HCT116 (cell line): ENCODE measurements around the gene RAPSN. TPM values are rescaled to one million over a fixed set of nuclear protein-coding genes. Genes with fewer than 3 reads are reported as not detected.

Source experiments
- ATAC-seq: fragments of 200-7000 bp; cut with Tn5 transposase; 2 replicates; pipeline ENCODE4 v1.9.1; 2020; ENCODE audit warnings: mild to moderate bottlenecking, moderate library complexity
- BruUV-seq: library from RNA; stranded (reverse); fragments of 400-500 nt; replicated peaks from 2 replicates; lab custom pipeline; 2021; lab: Mats Ljungman, UMichigan
- CTCF ChIA-PET: fragments of 300-600 bp; sonication (Branson Sonifier 250); formaldehyde crosslinking; loops from one replicate; lab custom pipeline; 2021; ENCODE audit warnings: antibody characterized with exemption; lab: Charles Lee
- POLR2A ChIA-PET: fragments of 300-600, 350-600 bp; sonication (Branson Sonifier 250); formaldehyde crosslinking; loops from one replicate; lab custom pipeline; 2021; ENCODE audit warnings: antibody characterized with exemption; lab: Charles Lee
- RAD21 ChIA-PET, 2 experiments: fragments of 300-600 bp; sonication (Branson Sonifier 250); formaldehyde crosslinking; loops; one replicate each; lab custom pipeline; 2023; ENCODE audit warnings: low total read pairs in 2 of 2; ENCODE audit not compliant: uncharacterized antibody in 2 of 2, unreplicated experiment in 2 of 2, low non-redundant PET in 1 of 2; lab: Charles Lee
- DNase-seq: peaks from one replicate; pipeline ENCODE4 v3.0.0-alpha.2; 2010; ENCODE audit warnings: low read depth, low spot score
- H2AFZ ChIP-seq: fragments of 200-600 bp; shearing (Covaris generic), sonication (generic); 2 replicates; pipeline ENCODE4 v1.6.1; 2017; ENCODE audit warnings: low read depth, mixed run types, mixed read lengths, antibody characterized with exemption, low read length; ENCODE audit not compliant: poor library complexity, severe bottlenecking
- H3K27ac ChIP-seq: 2 replicates; pipeline ENCODE4 v1.5.1; 2012; ENCODE audit warnings: low read depth, low read length
- H3K27me3 ChIP-seq: fragments of 200-600 bp; sonication (generic); 2 replicates; pipeline ENCODE4 v1.6.1; 2016; ENCODE audit warnings: mixed run types, low read length, mixed read lengths; ENCODE audit not compliant: insufficient read depth
- H3K36me3 ChIP-seq, 2 experiments: fragments of 200-500 bp in 1 of 2; fragments of 200-600 bp in 1 of 2; sonication (Bioruptor generic) in 1 of 2; sonication (generic) in 1 of 2; 2 replicates each; pipeline versions ENCODE4 v1.5.1 to v1.6.1; 2014 to 2016; ENCODE audit warnings: low read length in 2 of 2, inconsistent platforms in 1 of 2, mixed read lengths in 1 of 2, mixed run types in 1 of 2; ENCODE audit not compliant: insufficient read depth in 2 of 2, control insufficient read depth in 1 of 2
- H3K4me1 ChIP-seq, 2 experiments: fragments of 200-600 bp in 1 of 2; sonication (generic) in 1 of 2; 2 replicates each; pipeline versions ENCODE4 v1.5.1 to v1.6.1; 2012 to 2017; ENCODE audit warnings: low read length in 2 of 2, inconsistent platforms in 1 of 2, mild to moderate bottlenecking in 1 of 2, mixed read lengths in 1 of 2, mixed run types in 1 of 2, moderate library complexity in 1 of 2; ENCODE audit not compliant: insufficient read depth in 2 of 2, control insufficient read depth in 1 of 2
- H3K4me2 ChIP-seq: fragments of 200-600 bp; sonication (generic); 2 replicates; pipeline ENCODE4 v1.6.1; 2017; ENCODE audit warnings: mixed run types, low read length, mixed read lengths
- H3K4me3 ChIP-seq, 2 experiments: fragments of 200-600 bp in 1 of 2; sonication (generic) in 1 of 2; replicated peaks in 1 of 2; 2 replicates each; pipeline ENCODE4 v1.5.1; 2011 to 2016; ENCODE audit warnings: low read length in 2 of 2, control low read depth in 1 of 2, low read depth in 1 of 2, mild to moderate bottlenecking in 1 of 2, mixed read lengths in 1 of 2, mixed run types in 1 of 2
- H3K79me2 ChIP-seq: fragments of 200-600 bp; sonication (generic); 2 replicates; pipeline ENCODE4 v1.6.1; 2017; ENCODE audit warnings: mild to moderate bottlenecking, mixed run types, low read length, moderate library complexity, mixed read lengths; ENCODE audit not compliant: insufficient read depth
- H3K9ac ChIP-seq: fragments of 200-600 bp; sonication (generic); 2 replicates; pipeline ENCODE4 v1.6.1; 2016; ENCODE audit warnings: low read length, mixed read lengths
- H3K9me2 ChIP-seq: fragments of 200-600 bp; sonication (generic), shearing (Covaris generic); 2 replicates; pipeline ENCODE4 v1.6.1; 2017; ENCODE audit warnings: mixed run types, mild to moderate bottlenecking, moderate library complexity; ENCODE audit not compliant: insufficient read depth
- H3K9me3 ChIP-seq, 2 experiments: fragments of 200-500 bp in 1 of 2; fragments of 200-600 bp in 1 of 2; sonication (Bioruptor generic) in 1 of 2; sonication (generic) in 1 of 2; 2 replicates each; pipeline ENCODE4 v1.6.1; 2014 to 2017; ENCODE audit warnings: low read length in 2 of 2, mixed read lengths in 2 of 2, inconsistent platforms in 1 of 2, low read depth in 1 of 2, mild to moderate bottlenecking in 1 of 2, mixed run types in 1 of 2, moderate library complexity in 1 of 2; ENCODE audit not compliant: control insufficient read depth in 1 of 2, insufficient read depth in 1 of 2
- H4K20me1 ChIP-seq: fragments of 200-600 bp; sonication (generic), shearing (Covaris generic); 2 replicates; pipeline ENCODE4 v1.6.1; 2017; ENCODE audit warnings: mixed run types, mild to moderate bottlenecking, moderate library complexity; ENCODE audit not compliant: insufficient read depth
- CBX3 ChIP-seq: IDR thresholded peaks from 2 replicates; pipeline ENCODE4 v1.6.1; 2012; ENCODE audit warnings: low read depth
- EGR1 ChIP-seq: IDR thresholded peaks from 2 replicates; pipeline ENCODE4 v1.6.1; 2012; ENCODE audit warnings: low read depth
- ELF1 ChIP-seq: IDR thresholded peaks from 2 replicates; pipeline ENCODE4 v1.6.1; 2012; ENCODE audit warnings: low read depth, borderline replicate concordance
- EZH2 ChIP-seq: fragments of 200-600 bp; sonication (generic); IDR thresholded peaks from 2 replicates; pipeline ENCODE4 v1.6.1; 2017; ENCODE audit warnings: antibody characterized with exemption, mixed run types
- EZH2phosphoT487 ChIP-seq: fragments of 200-600 bp; IDR thresholded peaks from 2 replicates; pipeline ENCODE4 v1.6.1; 2018; ENCODE audit warnings: antibody characterized with exemption, borderline replicate concordance
- FOSL1 ChIP-seq: IDR thresholded peaks from 2 replicates; pipeline ENCODE4 v1.6.1; 2012; ENCODE audit warnings: low read depth
- POLR2A ChIP-seq: IDR thresholded peaks from 2 replicates; pipeline ENCODE4 v1.7.0; 2011; ENCODE audit warnings: borderline replicate concordance; ENCODE audit not compliant: insufficient read depth, insufficient read length; ENCODE audit errors: extremely low read depth
- POLR2AphosphoS5 ChIP-seq: IDR thresholded peaks from 2 replicates; pipeline ENCODE4 v1.6.1; 2011; ENCODE audit warnings: mild to moderate bottlenecking, low read depth, low read length, moderate library complexity
- SIN3A ChIP-seq: IDR thresholded peaks from 2 replicates; pipeline ENCODE4 v1.6.1; 2012; ENCODE audit warnings: low read depth
- SRF ChIP-seq: IDR thresholded peaks from 2 replicates; pipeline ENCODE4 v1.6.1; 2012; ENCODE audit warnings: low read depth
- TCF7L2 ChIP-seq: IDR thresholded peaks from 2 replicates; pipeline ENCODE4 v1.7.0; 2011; ENCODE audit warnings: borderline replicate concordance, inconsistent platforms; ENCODE audit not compliant: insufficient read depth, insufficient read length; ENCODE audit errors: extremely low read depth
- YY1 ChIP-seq: IDR thresholded peaks from 2 replicates; pipeline ENCODE4 v1.6.1; 2011; ENCODE audit warnings: low read length, low read depth, moderate library complexity, mild to moderate bottlenecking; ENCODE audit not compliant: insufficient replicate concordance; ENCODE audit errors: extremely low read depth
- ZBTB33 ChIP-seq: IDR thresholded peaks from 2 replicates; pipeline ENCODE4 v1.6.1; 2011; ENCODE audit warnings: mild to moderate bottlenecking, low read length, moderate library complexity; ENCODE audit not compliant: insufficient replicate concordance; ENCODE audit errors: extremely low read depth
- ZFX ChIP-seq: fragments of 450-650 bp; IDR thresholded peaks from 2 replicates; pipeline ENCODE4 v1.6.1; 2017
- intact Hi-C: fragments of 100-400 bp; cut with micrococcal nuclease; formaldehyde crosslinking; loops from 2 replicates; pipeline ENCODE4 v1.10.0; 2022
- total RNA-seq: library from RNA; stranded (reverse); gene quantifications from one replicate; pipeline ENCODE4 v1.2.1, GENCODE V29; 2021; ENCODE audit not compliant: unreplicated experiment

RAPSN gene
- total RNA-seq, 1 experiment from 2014 or later: 0.57 TPM

GRCh38 chr11:47498149-47498548 lies 49.2 kb upstream of the RAPSN start:
- TF ChIP-seq TCF7L2: no peak
- no peak for TF ChIP-seq EZH2phosphoT487
- TF ChIP-seq EGR1: no peak
- no peak for TF ChIP-seq POLR2A
- no peak for TF ChIP-seq YY1
- TF ChIP-seq SRF: no peak
- TF ChIP-seq, all 23 proteins: peak for 0
- RAD21 ChIA-PET: interaction anchor here in 1 of 2 experiments (0.7 kb wide), 1 partner anchor 66 kb away, joined by 3 read pairs; no protein-coding TSS in a partner anchor
- H4K20me1 ChIP-seq: peaks cover 28% of the 10 kb centered on the region; the same call in 1 of the 2 replicates
- no peaks in the 10 kb centered on the region for H3K9me2 ChIP-seq
- DNase-seq: no peak
- POLR2A ChIA-PET: no interaction called here
- no peak for ATAC-seq
- peaks cover 3 to 4% of the 10 kb centered on the region in 2 experiments; a peak in 2 of 4 replicates for H3K36me3 ChIP-seq
- H2AFZ ChIP-seq: no peak overlapping the region
- no TSS peak for BruUV-seq
- no peaks in the 10 kb centered on the region for H3K4me1 ChIP-seq
- no peak overlapping the region for H3K4me3 ChIP-seq
- H3K27me3 ChIP-seq: no peaks in the 10 kb centered on the region
- no peak overlapping the region for H3K27ac ChIP-seq
- CTCF ChIA-PET: no interaction called here
- no peak overlapping the region for H3K4me2 ChIP-seq
- no peak overlapping the region for H3K9ac ChIP-seq
- peaks cover 99% of the 10 kb centered on the region for H3K79me2 ChIP-seq
- H3K9me3 ChIP-seq: no peaks in the 10 kb centered on the region
- intact Hi-C loops: no loop called here

- TF ChIP-seq EGR1 (no peak), EZH2 (no peak), SRF (no peak), ZFX (no peak), CBX3 (no peak), SIN3A (no peak), ZBTB33 (no peak), ELF1 (no peak), POLR2AphosphoS5 (no peak), FOSL1 (no peak), TCF7L2 (no peak)
- TF ChIP-seq, all 23 proteins: peak for 0
- H3K4me3 ChIP-seq: no peak overlapping the region
- H3K4me2 ChIP-seq: no peak overlapping the region
- intact Hi-C loops: no loop called here
- ATAC-seq (no peak), DNase-seq (no peak)
- no TSS peak for BruUV-seq
- ChIA-PET POLR2A (no interaction called here), CTCF (no interaction called here), RAD21 (no interaction called here)
- H3K79me2 ChIP-seq: peaks cover 100% of the 10 kb centered on the region
- no peak overlapping the region for H3K27ac ChIP-seq
- no peaks in the 10 kb centered on the region for H3K9me3 ChIP-seq
- peaks cover 24% of the 10 kb centered on the region; the same call in 1 of the 2 replicates for H4K20me1 ChIP-seq
- no peak overlapping the region for H3K9ac ChIP-seq
- H3K9me2 ChIP-seq: no peaks in the 10 kb centered on the region
- H3K36me3 ChIP-seq: peaks cover 3 to 4% of the 10 kb centered on the region in 2 experiments; a peak in 2 of 4 replicates
- H3K27me3 ChIP-seq: no peaks in the 10 kb centered on the region
- no peak overlapping the region for H2AFZ ChIP-seq
- H3K4me1 ChIP-seq: no peaks in the 10 kb centered on the region
Observed at GRCh38 chr11:47496808-47497207, 47.9 kb upstream of the RAPSN start.
